GM12874 (cell line): Measurements from ENCODE around the gene PRELP.

Source experiments
- CTCF ChIP-seq: IDR thresholded peaks from 2 replicates; pipeline ENCODE4 v1.5.1; 2011; ENCODE audit warnings: low read depth, mild to moderate bottlenecking, control low read depth, low read length, moderate library complexity; ENCODE audit not compliant: insufficient read depth

The PRELP gene

GRCh38 chr1:203504400-203505250 lies 29.0 kb downstream of the PRELP start:
- peak; percentile 71 for TF ChIP-seq CTCF

- no peak for TF ChIP-seq CTCF
Measured at GRCh38 chr1:203505526-203506204, 30.1 kb downstream of the PRELP start.

- no peak for TF ChIP-seq CTCF
Measured at GRCh38 chr1:203506858-203507626, 31.4 kb downstream of the PRELP start.

- no peak for TF ChIP-seq CTCF
Measured at GRCh38 chr1:203507759-203508158, 32.2 kb downstream of the PRELP start.

GRCh38 chr1:203508463-203509073 lies 33.0 kb downstream of the PRELP start:
- TF ChIP-seq CTCF: no peak

GRCh38 chr1:203509135-203509534 lies 33.5 kb downstream of the PRELP start:
- TF ChIP-seq CTCF: no peak

- no peak for TF ChIP-seq CTCF
Measured at GRCh38 chr1:203511513-203511912, 35.9 kb downstream of the PRELP start.
